Measurements from ENCODE around the gene BBS1.

The BBS1 gene

GRCh38 chr11:66477263-66478201, 32.9 kb upstream of the BBS1 start:
- no peak overlapping the region for H3K27ac ChIP-seq (ENCODE audit: low read depth, low read length)
- H2AFZ ChIP-seq (ENCODE audit: low read length, unreplicated experiment), result no peak overlapping the region
- H3K4me1 ChIP-seq (ENCODE audit: control insufficient read depth, insufficient read depth, low read length, unreplicated experiment), result peaks cover 5% of the 10 kb centered on the region
- H3K79me2 ChIP-seq (ENCODE audit: control insufficient read depth, insufficient read depth, low read length, unreplicated experiment), result no peaks in the 10 kb centered on the region
- no peaks in the 10 kb centered on the region for H3K36me3 ChIP-seq (ENCODE audit: insufficient read depth, low read length)
- H3K27me3 ChIP-seq (ENCODE audit: insufficient read depth, low read length), result no peaks in the 10 kb centered on the region
- H3K4me3 ChIP-seq (ENCODE audit: low read depth, low read length), result no peak overlapping the region

DNA sequence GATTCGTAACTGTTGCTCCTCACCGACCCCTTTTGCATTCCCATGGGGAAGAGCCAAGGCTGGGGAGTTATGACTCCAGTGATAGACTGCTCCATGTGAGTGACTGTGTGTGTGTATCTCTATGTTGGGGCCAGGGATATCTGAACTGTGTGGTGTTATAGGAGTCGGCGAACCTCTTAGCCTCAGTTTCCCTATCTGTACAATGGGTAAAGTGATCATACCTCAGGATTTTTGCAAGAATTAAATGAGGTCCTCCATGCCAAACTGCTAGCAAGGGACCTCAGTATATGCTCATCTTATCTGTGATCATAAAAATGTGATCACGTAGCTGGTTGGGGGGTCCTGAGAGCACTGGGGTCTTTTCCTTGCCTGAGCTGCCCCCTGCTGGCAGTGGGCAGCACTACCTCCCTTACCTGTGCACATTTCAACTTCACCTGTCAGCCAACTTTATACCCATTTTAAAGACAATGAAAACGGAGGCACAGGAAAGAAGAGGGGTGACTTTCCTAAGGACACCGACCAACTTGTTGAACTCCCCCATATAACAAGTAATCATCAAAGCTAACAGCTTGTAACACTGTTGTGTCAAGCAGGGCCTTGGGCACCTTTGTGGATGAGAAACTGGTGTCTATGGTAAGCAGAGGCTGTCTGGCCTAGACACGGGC, 31.6 kb upstream of the BBS1 start:
- no peaks in the 10 kb centered on the region for H3K36me3 ChIP-seq (ENCODE audit: insufficient read depth, low read length)
- no peaks in the 10 kb centered on the region for H3K79me2 ChIP-seq (ENCODE audit: control insufficient read depth, insufficient read depth, low read length, unreplicated experiment)
- no peaks in the 10 kb centered on the region for H3K27me3 ChIP-seq (ENCODE audit: insufficient read depth, low read length)
- H3K4me3 ChIP-seq (ENCODE audit: low read depth, low read length), result peak overlapping the region; percentile 84
- H3K27ac ChIP-seq (ENCODE audit: low read depth, low read length), result peak overlapping the region; percentile 71
- H3K4me1 ChIP-seq (ENCODE audit: control insufficient read depth, insufficient read depth, low read length, unreplicated experiment), result peaks cover 5% of the 10 kb centered on the region
- no peak overlapping the region for H2AFZ ChIP-seq (ENCODE audit: low read length, unreplicated experiment)

- no peaks in the 10 kb centered on the region for H3K79me2 ChIP-seq (ENCODE audit: control insufficient read depth, insufficient read depth, low read length, unreplicated experiment)
- peak overlapping the region; percentile 71 for H3K27ac ChIP-seq (ENCODE audit: low read depth, low read length)
- no peaks in the 10 kb centered on the region for H3K27me3 ChIP-seq (ENCODE audit: insufficient read depth, low read length)
- H3K36me3 ChIP-seq (ENCODE audit: insufficient read depth, low read length), result no peaks in the 10 kb centered on the region
- H3K4me1 ChIP-seq (ENCODE audit: control insufficient read depth, insufficient read depth, low read length, unreplicated experiment), result peaks cover 5% of the 10 kb centered on the region
- peak overlapping the region; percentile 62 for H2AFZ ChIP-seq (ENCODE audit: low read length, unreplicated experiment)
- H3K4me3 ChIP-seq (ENCODE audit: low read depth, low read length), result peak overlapping the region; percentile 84
Observed at GRCh38 chr11:66479394-66480116, 30.9 kb upstream of the BBS1 start.

- Histone ChIP-seq H3K4me3 (ENCODE audit: low read depth, low read length) (peak within 1 kb of the TSS; percentile 84), H3K36me3 (ENCODE audit: insufficient read depth, low read length) (no peaks in the 10 kb centered on the region), H3K79me2 (ENCODE audit: control insufficient read depth, insufficient read depth, low read length, unreplicated experiment) (no peaks in the 10 kb centered on the region), H3K27me3 (ENCODE audit: insufficient read depth, low read length) (no peaks in the 10 kb centered on the region), H3K4me1 (ENCODE audit: control insufficient read depth, insufficient read depth, low read length, unreplicated experiment) (peaks cover 5% of the 10 kb centered on the region), H3K27ac (ENCODE audit: low read depth, low read length) (peak within 1 kb of the TSS; percentile 71), H2AFZ (ENCODE audit: low read length, unreplicated experiment) (peak within 1 kb of the TSS; percentile 62)
Observed at GRCh38 chr11:66480117-66480938, 30.1 kb upstream of the BBS1 start, which contains the start of gene DPP3. Gene DPP3 (plus strand): TSS chr11:66480434. CDS start chr11:66482201, 1,767 bp downstream.

DNA sequence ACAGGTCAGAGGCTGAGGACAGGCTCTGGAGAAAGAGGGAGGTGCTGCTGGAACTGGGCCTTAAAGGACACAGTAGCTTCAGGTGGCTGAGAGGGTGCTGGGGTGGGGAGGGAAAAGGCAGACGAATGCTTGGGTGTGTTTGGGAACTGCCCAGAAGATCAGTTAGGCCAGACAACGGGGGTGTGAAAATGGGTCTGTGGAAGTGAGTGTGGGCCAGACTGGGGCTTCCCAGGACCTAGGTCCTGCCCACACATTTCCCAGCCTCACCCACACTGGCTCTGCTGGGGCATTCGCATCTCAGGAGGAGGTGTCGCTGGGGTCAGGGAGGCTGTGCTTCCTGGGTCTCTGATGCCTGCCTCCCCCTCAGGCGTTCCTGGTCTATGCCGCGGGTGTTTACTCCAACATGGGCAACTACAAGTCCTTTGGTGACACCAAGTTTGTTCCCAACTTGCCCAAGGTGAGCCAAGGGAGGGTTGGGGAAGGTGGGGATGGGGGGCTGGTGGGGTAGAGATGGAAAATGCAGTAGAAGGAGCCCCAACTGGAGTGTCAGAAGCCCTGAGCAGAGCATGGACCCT, 25.5 kb upstream of the BBS1 start:
- H3K36me3 ChIP-seq (ENCODE audit: insufficient read depth, low read length), result 0 out of 2 replicates have a peak, but pooled peaks cover 4% of the 10 kb centered on the region
- no peak overlapping the region for H2AFZ ChIP-seq (ENCODE audit: low read length, unreplicated experiment)
- H3K4me1 ChIP-seq (ENCODE audit: control insufficient read depth, insufficient read depth, low read length, unreplicated experiment), result no peaks in the 10 kb centered on the region
- no peaks in the 10 kb centered on the region for H3K27me3 ChIP-seq (ENCODE audit: insufficient read depth, low read length)
- H3K79me2 ChIP-seq (ENCODE audit: control insufficient read depth, insufficient read depth, low read length, unreplicated experiment), result no peaks in the 10 kb centered on the region
- H3K4me3 ChIP-seq (ENCODE audit: low read depth, low read length), result no peak overlapping the region
- H3K27ac ChIP-seq (ENCODE audit: low read depth, low read length), result no peak overlapping the region

DNA sequence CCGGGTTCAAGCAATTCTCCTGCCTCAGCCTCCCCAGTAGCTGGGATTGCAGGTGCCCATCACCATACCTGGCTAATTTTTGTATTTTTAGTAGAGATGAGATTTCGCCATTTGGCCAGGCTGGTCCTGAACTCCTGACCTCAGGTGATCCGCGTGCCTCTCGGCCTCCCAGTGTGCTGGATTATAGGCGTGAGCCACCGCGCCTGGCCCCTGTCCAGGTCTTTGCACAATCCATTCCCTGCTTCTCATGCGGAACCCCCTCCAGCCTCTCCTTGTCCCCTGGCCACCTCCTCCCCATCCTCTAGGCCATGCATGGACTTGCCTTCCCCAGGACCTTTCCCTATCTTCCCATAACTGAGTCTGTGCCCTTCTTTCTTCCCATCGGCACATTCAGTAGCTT, 21.5 kb upstream of the BBS1 start:
- no peak overlapping the region for H3K27ac ChIP-seq (ENCODE audit: low read depth, low read length)
- H3K36me3 ChIP-seq (ENCODE audit: insufficient read depth, low read length), result 0 out of 2 replicates have a peak, but pooled peaks cover 4% of the 10 kb centered on the region
- H3K4me1 ChIP-seq (ENCODE audit: control insufficient read depth, insufficient read depth, low read length, unreplicated experiment), result no peaks in the 10 kb centered on the region
- H2AFZ ChIP-seq (ENCODE audit: low read length, unreplicated experiment), result no peak overlapping the region
- no peak overlapping the region for H3K4me3 ChIP-seq (ENCODE audit: low read depth, low read length)
- H3K79me2 ChIP-seq (ENCODE audit: control insufficient read depth, insufficient read depth, low read length, unreplicated experiment), result no peaks in the 10 kb centered on the region
- H3K27me3 ChIP-seq (ENCODE audit: insufficient read depth, low read length), result no peaks in the 10 kb centered on the region

GRCh38 chr11:66489636-66490035, 20.8 kb upstream of the BBS1 start:
- Histone ChIP-seq H3K4me3 (ENCODE audit: low read depth, low read length) (no peak overlapping the region), H3K4me1 (ENCODE audit: control insufficient read depth, insufficient read depth, low read length, unreplicated experiment) (no peaks in the 10 kb centered on the region), H3K27me3 (ENCODE audit: insufficient read depth, low read length) (no peaks in the 10 kb centered on the region), H3K36me3 (ENCODE audit: insufficient read depth, low read length) (0 out of 2 replicates have a peak, but pooled peaks cover 4% of the 10 kb centered on the region), H2AFZ (ENCODE audit: low read length, unreplicated experiment) (no peak overlapping the region), H3K27ac (ENCODE audit: low read depth, low read length) (no peak overlapping the region), H3K79me2 (ENCODE audit: control insufficient read depth, insufficient read depth, low read length, unreplicated experiment) (no peaks in the 10 kb centered on the region)

DNA sequence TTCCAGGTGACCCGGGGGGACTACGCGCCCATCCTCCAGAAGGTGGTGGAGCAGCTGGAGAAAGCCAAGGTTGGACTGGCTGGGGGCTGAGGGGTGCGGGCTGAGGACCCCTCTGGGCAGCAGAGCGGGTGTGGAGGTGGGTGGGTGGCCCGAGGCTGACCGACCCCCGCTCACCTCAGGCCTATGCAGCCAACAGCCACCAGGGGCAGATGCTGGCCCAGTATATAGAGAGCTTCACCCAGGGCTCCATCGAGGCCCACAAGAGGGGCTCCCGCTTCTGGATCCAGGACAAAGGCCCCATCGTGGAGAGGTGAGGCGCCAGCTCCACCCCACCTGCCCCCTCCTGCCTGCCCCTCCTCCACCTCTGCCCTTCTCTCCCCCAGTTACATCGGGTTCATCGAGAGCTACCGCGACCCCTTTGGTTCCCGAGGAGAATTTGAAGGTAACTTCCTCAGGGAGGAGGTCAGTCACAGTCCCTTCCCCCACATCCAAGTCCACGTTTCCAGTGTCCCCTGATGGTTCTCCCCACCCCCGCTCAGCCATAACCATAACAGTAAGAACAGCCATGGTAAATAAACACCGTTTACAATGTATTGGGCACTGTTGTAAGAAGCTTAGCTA, 19.0 kb upstream of the BBS1 start:
- Histone ChIP-seq H3K4me3 (ENCODE audit: low read depth, low read length) (no peak overlapping the region), H2AFZ (ENCODE audit: low read length, unreplicated experiment) (no peak overlapping the region), H3K27ac (ENCODE audit: low read depth, low read length) (no peak overlapping the region), H3K4me1 (ENCODE audit: control insufficient read depth, insufficient read depth, low read length, unreplicated experiment) (no peaks in the 10 kb centered on the region), H3K36me3 (ENCODE audit: insufficient read depth, low read length) (0 out of 2 replicates have a peak, but pooled peaks cover 4% of the 10 kb centered on the region), H3K79me2 (ENCODE audit: control insufficient read depth, insufficient read depth, low read length, unreplicated experiment) (no peaks in the 10 kb centered on the region), H3K27me3 (ENCODE audit: insufficient read depth, low read length) (no peaks in the 10 kb centered on the region)

GRCh38 chr11:66492161-66492865, 18.1 kb upstream of the BBS1 start:
- Histone ChIP-seq H3K27me3 (ENCODE audit: insufficient read depth, low read length) (no peaks in the 10 kb centered on the region), H3K4me1 (ENCODE audit: control insufficient read depth, insufficient read depth, low read length, unreplicated experiment) (no peaks in the 10 kb centered on the region), H3K4me3 (ENCODE audit: low read depth, low read length) (no peak overlapping the region), H3K27ac (ENCODE audit: low read depth, low read length) (no peak overlapping the region), H3K36me3 (ENCODE audit: insufficient read depth, low read length) (0 out of 2 replicates have a peak, but pooled peaks cover 4% of the 10 kb centered on the region), H3K79me2 (ENCODE audit: control insufficient read depth, insufficient read depth, low read length, unreplicated experiment) (no peaks in the 10 kb centered on the region), H2AFZ (ENCODE audit: low read length, unreplicated experiment) (no peak overlapping the region)

Data from ACC112 (cell line).